WTC11 (cell line): ENCODE results near the gene VSTM2L. TPM values are rescaled to one million over a fixed set of nuclear protein-coding genes. Genes with fewer than 3 reads are reported as not detected.
A peak's percentile ranks its signal among the peaks of the same experiment; 100 is the strongest.

Experiments
- ATAC-seq: fragments of 200-7000 bp; cut with Tn5 transposase; 2 replicates; pipeline ENCODE4 v1.10.0; 2021; ENCODE audit warnings: mild to moderate bottlenecking, moderate library complexity
- CTCF ChIA-PET: fragments of 300-600 bp; sonication (Branson Sonifier 250); formaldehyde crosslinking; loops from one replicate; lab custom pipeline; 2021; ENCODE audit warnings: antibody characterized with exemption; lab: Charles Lee
- POLR2A ChIA-PET: fragments of 350-600 bp; sonication (Branson Sonifier 250); formaldehyde crosslinking; loops from one replicate; lab custom pipeline; 2021; ENCODE audit warnings: antibody characterized with exemption; lab: Charles Lee
- DNase-seq: peaks from one replicate; pipeline ENCODE4 v3.0.0; 2021; ENCODE audit warnings: low spot score
- H3K27ac Mint-ChIP-seq: 2 replicates; pipeline ENCODE4 v1.8.0; 2021; ENCODE audit warnings: mixed read lengths
- H3K27me3 Mint-ChIP-seq: 2 replicates; pipeline ENCODE4 v1.8.0; 2021; ENCODE audit warnings: low read depth, mild to moderate bottlenecking, moderate library complexity, mixed read lengths
- H3K36me3 Mint-ChIP-seq: 2 replicates; pipeline ENCODE4 v1.8.0; 2021; ENCODE audit warnings: mixed read lengths
- H3K4me1 Mint-ChIP-seq: 2 replicates; pipeline ENCODE4 v1.8.0; 2022; ENCODE audit warnings: mixed read lengths
- H3K4me3 Mint-ChIP-seq: 2 replicates; pipeline ENCODE4 v1.8.0; 2021; ENCODE audit warnings: mild to moderate bottlenecking, moderate library complexity, mixed read lengths
- H3K9me3 Mint-ChIP-seq: 2 replicates; pipeline ENCODE4 v1.8.0; 2021; ENCODE audit warnings: mixed read lengths
- FOXJ3 ChIP-seq: sonication (generic); formaldehyde crosslinking; IDR thresholded peaks from 2 replicates; pipeline ENCODE4 v1.9.0; 2021; ENCODE audit warnings: missing genetic modification reagents, mild to moderate bottlenecking, borderline replicate concordance
- GTF2I ChIP-seq: fragments of 250-450 bp; sonication (Bioruptor Pico); conservative IDR thresholded peaks from 2 replicates; pipeline ENCODE4 v1.4.0; 2021; ENCODE audit warnings: mild to moderate bottlenecking
- NR2C2 ChIP-seq: sonication (generic); formaldehyde crosslinking; IDR thresholded peaks from 2 replicates; pipeline ENCODE4 v1.8.0; 2022; ENCODE audit warnings: mild to moderate bottlenecking, missing genetic modification reagents
- OVOL2 ChIP-seq: fragments of 250-450 bp; sonication (Bioruptor Pico); IDR thresholded peaks from 2 replicates; pipeline ENCODE4 v1.9.0; 2021; ENCODE audit warnings: mild to moderate bottlenecking, borderline replicate concordance
- ZBTB21 ChIP-seq: sonication (generic); formaldehyde crosslinking; IDR thresholded peaks from 2 replicates; pipeline ENCODE4 v1.8.1; 2023; ENCODE audit warnings: mild to moderate bottlenecking, missing genetic modification reagents, borderline replicate concordance
- ZNF232 ChIP-seq: sonication (generic); formaldehyde crosslinking; IDR thresholded peaks from 2 replicates; pipeline ENCODE4 v1.8.0; 2022; ENCODE audit warnings: mild to moderate bottlenecking, missing genetic modification reagents
- ZNF317 ChIP-seq: sonication (generic); formaldehyde crosslinking; IDR thresholded peaks from 2 replicates; pipeline ENCODE4 v1.8.1; 2023; ENCODE audit warnings: low read depth, mild to moderate bottlenecking, moderate library complexity, missing genetic modification reagents, borderline replicate concordance
- total RNA-seq: library from RNA; stranded (reverse); gene quantifications from 3 replicates; pipeline ENCODE4 v1.2.3, GENCODE V29; 2021
- TF ChIP-seq, protein P1 (sequence below): sonication (generic); formaldehyde crosslinking; IDR thresholded peaks from 2 replicates; pipeline ENCODE4 v1.8.1; 2022; ENCODE audit warnings: mild to moderate bottlenecking, moderate library complexity, missing genetic modification reagents
- TF ChIP-seq, protein P2 (sequence below): sonication (generic); formaldehyde crosslinking; IDR thresholded peaks from 2 replicates; pipeline ENCODE4 v1.8.1; 2023; ENCODE audit warnings: mild to moderate bottlenecking, missing genetic modification reagents, moderate library complexity
- TF ChIP-seq, protein P3 (sequence below): sonication (generic); formaldehyde crosslinking; IDR thresholded peaks from 2 replicates; pipeline ENCODE4 v1.8.0; 2022; ENCODE audit warnings: missing genetic modification reagents
- TF ChIP-seq, protein P4 (sequence below): sonication (generic); formaldehyde crosslinking; IDR thresholded peaks from 2 replicates; pipeline ENCODE4 v1.8.1; 2023; ENCODE audit warnings: mild to moderate bottlenecking, missing genetic modification reagents, moderate library complexity
- TF ChIP-seq, protein P5 (sequence below): sonication (generic); formaldehyde crosslinking; IDR thresholded peaks from 2 replicates; pipeline ENCODE4 v1.8.0; 2022; ENCODE audit warnings: mild to moderate bottlenecking, missing genetic modification reagents
- TF ChIP-seq, protein P6 (sequence below): sonication (generic); formaldehyde crosslinking; IDR thresholded peaks from 2 replicates; pipeline ENCODE4 v1.8.1; 2023; ENCODE audit warnings: mild to moderate bottlenecking, missing genetic modification reagents
- TF ChIP-seq, protein P7 (sequence below): sonication (generic); formaldehyde crosslinking; IDR thresholded peaks from 2 replicates; pipeline ENCODE4 v1.8.1; 2022; ENCODE audit warnings: missing genetic modification reagents, borderline replicate concordance

The VSTM2L gene
- total RNA-seq, 1 experiment from 2014 or later, result 1.9 TPM

DNA sequence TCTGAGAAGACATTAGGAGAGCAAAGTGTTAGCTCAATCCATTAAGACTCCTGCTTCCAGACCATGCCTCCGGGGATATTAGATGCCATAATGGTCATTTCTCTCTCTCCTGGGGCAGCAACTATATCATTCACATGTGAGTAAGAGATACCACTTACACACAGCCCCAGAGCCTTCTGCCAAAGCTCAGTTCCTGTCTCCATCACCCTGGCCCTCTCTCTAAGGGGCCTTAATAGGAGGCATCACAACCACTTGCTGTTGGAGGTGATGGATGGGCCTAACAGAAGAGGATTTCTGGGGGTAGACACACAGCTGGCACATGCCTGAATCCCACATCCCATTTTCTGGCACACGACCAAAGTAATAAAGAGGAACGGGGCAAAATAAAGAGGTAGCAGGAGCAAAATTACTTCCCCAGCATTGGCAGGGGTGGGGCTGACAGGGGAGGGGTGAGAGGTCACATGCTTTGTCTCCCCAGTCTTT lies 34.0 kb upstream of the VSTM2L start:
- H3K27me3 Mint-ChIP-seq, result no peaks in the 10 kb centered on the region
- H3K4me1 Mint-ChIP-seq, result peaks cover 24% of the 10 kb centered on the region

DNA sequence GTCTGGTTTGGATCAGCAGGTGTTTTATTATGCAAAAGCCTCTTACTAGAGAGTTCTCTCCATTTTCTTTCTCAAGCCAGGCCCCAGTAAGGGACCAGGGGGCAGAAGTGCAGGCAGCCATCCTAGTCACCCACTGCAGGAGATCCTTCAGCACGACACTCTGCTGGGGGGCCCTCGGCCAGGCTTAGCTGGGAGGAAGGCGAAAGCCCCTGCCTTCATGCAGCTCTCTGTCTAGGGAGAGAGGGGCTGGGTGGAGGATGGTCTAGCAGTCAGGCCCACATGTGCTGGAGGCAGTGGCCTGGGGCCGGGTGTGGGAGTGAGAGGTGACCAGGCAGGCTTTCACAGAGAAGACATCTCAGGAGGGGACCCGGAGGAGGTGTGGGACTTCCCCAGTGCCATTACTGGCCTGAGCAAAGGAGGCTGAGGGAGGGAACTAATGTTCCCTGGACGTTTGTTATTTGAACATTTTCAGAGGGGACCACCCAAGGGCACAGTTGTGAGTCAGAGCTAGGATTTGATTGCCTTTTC lies 33.5 kb upstream of the VSTM2L start:
- Mint-ChIP-seq H3K9me3 (no peaks in the 10 kb centered on the region), H3K27me3 (no peaks in the 10 kb centered on the region), H3K27ac (peak overlapping the region; percentile 82), H3K4me3 (no peak overlapping the region), H3K4me1 (peaks cover 24% of the 10 kb centered on the region), H3K36me3 (peaks cover 11% of the 10 kb centered on the region; the same call in 1 of the 2 replicates)
- ChIA-PET POLR2A (no interaction called here), CTCF (no interaction called here)
- TF ChIP-seq ZNF232 (CRISPR knock-in tag) (no peak), GTF2I (CRISPR knock-in tag) (no peak), ZBTB21 (CRISPR knock-in tag) (no peak), FOXJ3 (CRISPR knock-in tag) (no peak)
- TF ChIP-seq, protein P1, sequence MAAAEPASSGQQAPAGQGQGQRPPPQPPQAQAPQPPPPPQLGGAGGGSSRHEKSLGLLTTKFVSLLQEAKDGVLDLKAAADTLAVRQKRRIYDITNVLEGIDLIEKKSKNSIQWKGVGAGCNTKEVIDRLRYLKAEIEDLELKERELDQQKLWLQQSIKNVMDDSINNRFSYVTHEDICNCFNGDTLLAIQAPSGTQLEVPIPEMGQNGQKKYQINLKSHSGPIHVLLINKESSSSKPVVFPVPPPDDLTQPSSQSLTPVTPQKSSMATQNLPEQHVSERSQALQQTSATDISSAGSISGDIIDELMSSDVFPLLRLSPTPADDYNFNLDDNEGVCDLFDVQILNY (CRISPR knock-in tag), result no peak
- TF ChIP-seq, protein P2, sequence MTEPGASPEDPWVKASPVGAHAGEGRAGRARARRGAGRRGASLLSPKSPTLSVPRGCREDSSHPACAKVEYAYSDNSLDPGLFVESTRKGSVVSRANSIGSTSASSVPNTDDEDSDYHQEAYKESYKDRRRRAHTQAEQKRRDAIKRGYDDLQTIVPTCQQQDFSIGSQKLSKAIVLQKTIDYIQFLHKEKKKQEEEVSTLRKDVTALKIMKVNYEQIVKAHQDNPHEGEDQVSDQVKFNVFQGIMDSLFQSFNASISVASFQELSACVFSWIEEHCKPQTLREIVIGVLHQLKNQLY (CRISPR knock-in tag), result no peak
- TF ChIP-seq, protein P3, sequence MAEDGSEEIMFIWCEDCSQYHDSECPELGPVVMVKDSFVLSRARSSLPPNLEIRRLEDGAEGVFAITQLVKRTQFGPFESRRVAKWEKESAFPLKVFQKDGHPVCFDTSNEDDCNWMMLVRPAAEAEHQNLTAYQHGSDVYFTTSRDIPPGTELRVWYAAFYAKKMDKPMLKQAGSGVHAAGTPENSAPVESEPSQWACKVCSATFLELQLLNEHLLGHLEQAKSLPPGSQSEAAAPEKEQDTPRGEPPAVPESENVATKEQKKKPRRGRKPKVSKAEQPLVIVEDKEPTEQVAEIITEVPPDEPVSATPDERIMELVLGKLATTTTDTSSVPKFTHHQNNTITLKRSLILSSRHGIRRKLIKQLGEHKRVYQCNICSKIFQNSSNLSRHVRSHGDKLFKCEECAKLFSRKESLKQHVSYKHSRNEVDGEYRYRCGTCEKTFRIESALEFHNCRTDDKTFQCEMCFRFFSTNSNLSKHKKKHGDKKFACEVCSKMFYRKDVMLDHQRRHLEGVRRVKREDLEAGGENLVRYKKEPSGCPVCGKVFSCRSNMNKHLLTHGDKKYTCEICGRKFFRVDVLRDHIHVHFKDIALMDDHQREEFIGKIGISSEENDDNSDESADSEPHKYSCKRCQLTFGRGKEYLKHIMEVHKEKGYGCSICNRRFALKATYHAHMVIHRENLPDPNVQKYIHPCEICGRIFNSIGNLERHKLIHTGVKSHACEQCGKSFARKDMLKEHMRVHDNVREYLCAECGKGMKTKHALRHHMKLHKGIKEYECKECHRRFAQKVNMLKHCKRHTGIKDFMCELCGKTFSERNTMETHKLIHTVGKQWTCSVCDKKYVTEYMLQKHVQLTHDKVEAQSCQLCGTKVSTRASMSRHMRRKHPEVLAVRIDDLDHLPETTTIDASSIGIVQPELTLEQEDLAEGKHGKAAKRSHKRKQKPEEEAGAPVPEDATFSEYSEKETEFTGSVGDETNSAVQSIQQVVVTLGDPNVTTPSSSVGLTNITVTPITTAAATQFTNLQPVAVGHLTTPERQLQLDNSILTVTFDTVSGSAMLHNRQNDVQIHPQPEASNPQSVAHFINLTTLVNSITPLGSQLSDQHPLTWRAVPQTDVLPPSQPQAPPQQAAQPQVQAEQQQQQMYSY (CRISPR knock-in tag), result no peak
- ATAC-seq, result peak; percentile 66
- DNase-seq, result no peak

More for the DNA sequence above, 34.0 kb upstream of the VSTM2L start:
- H3K9me3 Mint-ChIP-seq, result no peaks in the 10 kb centered on the region
- no peak overlapping the region for H3K4me3 Mint-ChIP-seq
- TF ChIP-seq, protein P4, sequence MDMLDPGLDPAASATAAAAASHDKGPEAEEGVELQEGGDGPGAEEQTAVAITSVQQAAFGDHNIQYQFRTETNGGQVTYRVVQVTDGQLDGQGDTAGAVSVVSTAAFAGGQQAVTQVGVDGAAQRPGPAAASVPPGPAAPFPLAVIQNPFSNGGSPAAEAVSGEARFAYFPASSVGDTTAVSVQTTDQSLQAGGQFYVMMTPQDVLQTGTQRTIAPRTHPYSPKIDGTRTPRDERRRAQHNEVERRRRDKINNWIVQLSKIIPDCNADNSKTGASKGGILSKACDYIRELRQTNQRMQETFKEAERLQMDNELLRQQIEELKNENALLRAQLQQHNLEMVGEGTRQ (CRISPR knock-in tag), result peak; percentile 18; the same call in 1 of the 2 replicates
- TF ChIP-seq OVOL2 (CRISPR knock-in tag) (no peak), NR2C2 (no peak)
- TF ChIP-seq, protein P5, sequence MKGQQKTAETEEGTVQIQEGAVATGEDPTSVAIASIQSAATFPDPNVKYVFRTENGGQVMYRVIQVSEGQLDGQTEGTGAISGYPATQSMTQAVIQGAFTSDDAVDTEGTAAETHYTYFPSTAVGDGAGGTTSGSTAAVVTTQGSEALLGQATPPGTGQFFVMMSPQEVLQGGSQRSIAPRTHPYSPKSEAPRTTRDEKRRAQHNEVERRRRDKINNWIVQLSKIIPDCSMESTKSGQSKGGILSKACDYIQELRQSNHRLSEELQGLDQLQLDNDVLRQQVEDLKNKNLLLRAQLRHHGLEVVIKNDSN (CRISPR knock-in tag), result 0 out of 2 replicates have a peak, but pooled peaks have one; percentile 42
- TF ChIP-seq, protein P2 (CRISPR knock-in tag), result no peak
- peaks cover 8% of the 10 kb centered on the region; the same call in 1 of the 2 replicates for H3K36me3 Mint-ChIP-seq
- ATAC-seq (no peak), DNase-seq (no peak)
- ChIA-PET CTCF (no interaction called here), POLR2A (no interaction called here)
- H3K27ac Mint-ChIP-seq, result no peak overlapping the region; the same call in 1 of the 2 replicates

DNA sequence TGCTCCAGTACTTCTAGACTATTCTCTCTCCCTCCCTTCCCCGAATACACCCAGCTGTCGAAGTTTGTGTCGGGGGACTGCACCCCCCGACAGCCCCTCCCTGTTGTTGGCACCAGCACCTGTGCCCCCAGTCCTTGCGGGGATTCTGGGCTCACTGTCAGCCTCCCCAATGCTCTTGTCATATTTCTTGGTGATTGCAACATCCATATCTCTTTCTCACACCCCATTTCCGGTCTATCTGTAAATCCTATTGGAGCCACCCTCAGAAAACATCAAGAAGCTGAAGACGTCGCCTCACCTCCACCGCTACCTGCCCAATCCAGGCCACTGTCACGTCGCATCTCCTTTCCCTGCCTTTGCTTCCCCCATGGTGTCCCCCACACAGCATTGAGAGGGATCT lies 32.6 kb upstream of the VSTM2L start:
- POLR2A ChIA-PET, result no interaction called here
- TF ChIP-seq, protein P5 (CRISPR knock-in tag), result no peak
- TF ChIP-seq, protein P6, sequence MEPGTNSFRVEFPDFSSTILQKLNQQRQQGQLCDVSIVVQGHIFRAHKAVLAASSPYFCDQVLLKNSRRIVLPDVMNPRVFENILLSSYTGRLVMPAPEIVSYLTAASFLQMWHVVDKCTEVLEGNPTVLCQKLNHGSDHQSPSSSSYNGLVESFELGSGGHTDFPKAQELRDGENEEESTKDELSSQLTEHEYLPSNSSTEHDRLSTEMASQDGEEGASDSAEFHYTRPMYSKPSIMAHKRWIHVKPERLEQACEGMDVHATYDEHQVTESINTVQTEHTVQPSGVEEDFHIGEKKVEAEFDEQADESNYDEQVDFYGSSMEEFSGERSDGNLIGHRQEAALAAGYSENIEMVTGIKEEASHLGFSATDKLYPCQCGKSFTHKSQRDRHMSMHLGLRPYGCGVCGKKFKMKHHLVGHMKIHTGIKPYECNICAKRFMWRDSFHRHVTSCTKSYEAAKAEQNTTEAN (CRISPR knock-in tag), result no peak
- TF ChIP-seq, protein P7, sequence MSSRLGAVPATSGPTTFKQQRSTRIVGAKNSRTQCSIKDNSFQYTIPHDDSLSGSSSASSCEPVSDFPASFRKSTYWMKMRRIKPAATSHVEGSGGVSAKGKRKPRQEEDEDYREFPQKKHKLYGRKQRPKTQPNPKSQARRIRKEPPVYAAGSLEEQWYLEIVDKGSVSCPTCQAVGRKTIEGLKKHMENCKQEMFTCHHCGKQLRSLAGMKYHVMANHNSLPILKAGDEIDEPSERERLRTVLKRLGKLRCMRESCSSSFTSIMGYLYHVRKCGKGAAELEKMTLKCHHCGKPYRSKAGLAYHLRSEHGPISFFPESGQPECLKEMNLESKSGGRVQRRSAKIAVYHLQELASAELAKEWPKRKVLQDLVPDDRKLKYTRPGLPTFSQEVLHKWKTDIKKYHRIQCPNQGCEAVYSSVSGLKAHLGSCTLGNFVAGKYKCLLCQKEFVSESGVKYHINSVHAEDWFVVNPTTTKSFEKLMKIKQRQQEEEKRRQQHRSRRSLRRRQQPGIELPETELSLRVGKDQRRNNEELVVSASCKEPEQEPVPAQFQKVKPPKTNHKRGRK, result no peak
- TF ChIP-seq ZNF317, result no peak
- TF ChIP-seq, protein P1 (CRISPR knock-in tag), result no peak
- TF ChIP-seq, all 79 proteins: peak for 0
- ATAC-seq (no peak), DNase-seq (no peak)
- Mint-ChIP-seq H3K27me3 (no peaks in the 10 kb centered on the region), H3K4me1 (peaks cover 24% of the 10 kb centered on the region), H3K9me3 (no peaks in the 10 kb centered on the region), H3K4me3 (no peak overlapping the region), H3K27ac (peak overlapping the region; percentile 23; the same call in 1 of the 2 replicates), H3K36me3 (peaks cover 11% of the 10 kb centered on the region; the same call in 1 of the 2 replicates)
- CTCF ChIA-PET, result no interaction called here
